D721Med (cell line): ENCODE data around the gene GLTP.

Experiments
- DNase-seq: peaks from one replicate; pipeline ENCODE4 v3.0.0; 2011; ENCODE audit warnings: low spot score; ENCODE audit not compliant: insufficient read length
- FAIRE-seq: peaks from 2 replicates; lab custom pipeline; 2011; peaks lifted over from hg19 to GRCh38; lab: Jason Lieb, UNC
- CTCF ChIP-seq: IDR thresholded peaks from 2 replicates; pipeline ENCODE4 v1.5.1; 2012; ENCODE audit warnings: mild to moderate bottlenecking, control low read depth; ENCODE audit not compliant: insufficient read depth; ENCODE audit errors: missing control alignments

GLTP gene

DNA sequence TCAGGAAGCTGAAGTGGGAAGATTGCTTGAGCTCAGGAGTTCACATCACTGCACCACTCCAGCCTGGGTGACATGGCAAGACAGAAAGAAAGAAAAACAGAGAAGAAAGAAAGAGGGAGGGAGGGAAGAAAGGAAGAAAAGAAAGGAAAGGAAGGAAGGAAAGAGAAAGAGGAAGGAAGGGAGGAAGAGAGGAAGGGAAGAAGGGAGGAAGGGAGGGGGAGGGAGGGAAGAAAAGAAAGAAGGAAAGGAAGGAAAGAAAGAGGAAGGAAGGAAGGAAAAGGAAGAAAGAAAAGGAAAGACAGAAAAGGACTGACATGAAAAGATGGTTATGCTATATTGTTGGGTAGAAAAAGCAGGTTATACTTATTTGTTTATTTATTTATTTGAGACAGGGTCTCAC, 3.9 kb downstream of the GLTP start:
- TF ChIP-seq CTCF = no peak
- FAIRE-seq (no peak), DNase-seq (no peak)

DNA sequence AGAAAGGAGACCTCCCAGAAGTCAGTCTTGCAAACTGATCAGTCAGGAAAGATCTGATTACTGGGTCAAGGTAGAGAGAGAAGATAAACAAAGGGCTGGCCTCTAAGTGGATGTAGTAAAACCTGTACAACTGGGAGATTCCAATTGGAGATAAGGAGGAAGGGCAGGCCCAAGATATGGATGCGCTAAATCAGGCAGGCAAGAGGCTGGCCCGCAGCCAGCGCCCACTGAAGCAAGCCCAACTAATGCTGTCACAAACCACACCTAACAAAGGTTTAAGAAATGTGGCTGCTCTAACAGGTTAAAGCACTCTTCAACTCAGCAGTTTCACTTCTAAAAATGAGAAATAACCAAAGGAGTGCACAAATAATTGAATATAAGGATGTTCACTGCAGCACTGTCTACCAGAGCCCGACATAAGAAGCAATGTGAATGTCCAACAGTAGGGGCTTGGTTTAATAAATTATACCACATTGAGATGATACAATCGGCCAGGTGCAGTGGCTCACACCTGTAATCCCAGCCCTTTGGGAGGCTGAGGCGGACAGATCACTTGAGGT, 4.7 kb downstream of the GLTP start:
- no peak for DNase-seq
- TF ChIP-seq CTCF = no peak
- no peak for FAIRE-seq

DNA sequence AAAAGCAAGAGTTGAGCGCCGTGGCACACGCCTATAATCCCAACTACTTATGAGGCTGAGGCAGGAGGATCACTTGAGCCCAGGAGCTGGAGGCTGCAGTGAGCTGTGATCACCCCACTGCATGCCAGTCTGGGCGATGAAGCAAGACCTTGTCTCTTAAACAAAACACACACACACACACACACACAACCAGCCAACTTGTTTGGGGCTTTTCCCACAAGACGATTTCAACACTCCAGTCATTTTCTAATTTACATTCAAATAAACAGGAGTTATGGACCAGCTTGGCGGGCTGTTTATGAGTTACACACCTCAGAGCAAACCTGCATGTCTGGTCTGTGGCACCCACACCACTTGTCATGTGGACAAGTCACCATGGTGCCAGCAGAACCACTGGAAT, 6.7 kb downstream of the GLTP start:
- DNase-seq = no peak
- TF ChIP-seq CTCF = no peak
- no peak for FAIRE-seq

- DNase-seq = no peak
- no peak for FAIRE-seq
- no peak for TF ChIP-seq CTCF
Measured at GRCh38 chr12:109871668-109872314, 8.6 kb downstream of the GLTP start.

- DNase-seq = no peak
- TF ChIP-seq CTCF = no peak
- no peak for FAIRE-seq
Measured at GRCh38 chr12:109870648-109871047, 9.7 kb downstream of the GLTP start.

- no peak for TF ChIP-seq CTCF
- no peak for FAIRE-seq
- no peak for DNase-seq
Measured at GRCh38 chr12:109868182-109869051, 11.9 kb downstream of the GLTP start.

DNA sequence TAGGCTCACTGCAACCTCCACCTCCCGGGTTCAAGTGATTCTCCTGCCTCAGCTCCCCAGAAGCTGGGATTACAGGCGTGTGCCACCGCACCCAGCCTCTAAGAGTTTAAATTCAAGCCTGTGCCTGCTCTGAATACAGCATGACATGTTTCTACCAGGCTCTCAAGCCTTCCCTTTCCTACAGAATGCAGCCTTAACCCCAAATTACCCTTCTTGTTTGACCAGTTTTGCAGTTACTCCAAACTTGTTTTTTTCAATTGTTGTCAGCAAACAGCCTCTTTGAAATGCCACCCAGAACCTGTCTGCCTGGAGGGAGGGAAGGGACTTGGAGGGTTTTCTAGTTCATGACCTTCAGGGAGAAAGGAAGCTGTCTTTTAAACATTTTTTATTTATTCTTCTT, 15.4 kb downstream of the GLTP start:
- FAIRE-seq (no peak), DNase-seq (no peak)
- TF ChIP-seq CTCF = no peak
